ENCODE measurements around the gene WDR13. TPM values are rescaled to one million over a fixed set of nuclear protein-coding genes. Genes with fewer than 3 reads are reported as not detected.

The WDR13 gene
- total RNA-seq, 2 experiments from 2014 or later: 45.8 to 54.8 TPM

DNA sequence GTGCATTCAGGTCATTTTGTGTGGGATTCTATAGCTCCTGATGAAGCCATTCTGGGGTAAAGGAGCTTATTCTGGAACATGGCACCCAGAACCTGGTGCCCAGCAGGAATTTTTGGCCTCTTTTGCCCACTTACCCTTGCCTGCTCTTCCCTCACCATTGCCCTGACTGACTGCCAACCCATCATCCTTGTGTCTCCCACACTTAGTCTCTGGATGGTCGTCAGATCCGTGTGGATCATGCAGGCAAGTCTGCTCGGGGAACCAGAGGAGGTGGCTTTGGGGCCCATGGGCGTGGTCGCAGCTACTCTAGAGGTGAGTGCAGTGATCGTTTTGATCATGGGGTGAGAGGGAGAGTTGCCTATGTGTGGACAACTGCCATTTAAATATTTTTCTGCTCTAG lies 21.2 kb upstream of the WDR13 start:
- peak overlapping the region; percentile 92 for H3K4me3 Mint-ChIP-seq
- peaks cover 21% of the 10 kb centered on the region for H3K4me1 Mint-ChIP-seq (ENCODE audit: low read depth)
- peak overlapping the region; percentile 56 for H3K27ac Mint-ChIP-seq
- intact Hi-C loops (cut with micrococcal nuclease): loop anchor here (10.0 kb wide), 2 partner anchors 109 to 699 kb away; partner anchors contain the start of gene WAS
- ChIA-PET POLR2A (no interaction called here), CTCF (no interaction called here)
- no peak for DNase-seq
- no peaks in the 10 kb centered on the region for H3K27me3 Mint-ChIP-seq
- H3K36me3 Mint-ChIP-seq: peaks cover 42% of the 10 kb centered on the region
- no peaks in the 10 kb centered on the region for H3K9me3 Mint-ChIP-seq

GRCh38 chrX:48578661-48579128 lies 18.6 kb upstream of the WDR13 start:
- H3K27ac Mint-ChIP-seq: peak overlapping the region; percentile 38
- peaks cover 42% of the 10 kb centered on the region for H3K36me3 Mint-ChIP-seq
- H3K4me1 Mint-ChIP-seq (ENCODE audit: low read depth): peaks cover 21% of the 10 kb centered on the region
- DNase-seq: no peak
- H3K4me3 Mint-ChIP-seq: no peak overlapping the region
- POLR2A ChIA-PET: interaction anchor here (0.7 to 1.5 kb wide), 3 partner anchors 57 to 333 kb away, joined by 3 read pairs; partner anchors contain the start of genes EBP and SLC35A2
- CTCF ChIA-PET: no interaction called here
- no peaks in the 10 kb centered on the region for H3K9me3 Mint-ChIP-seq
- intact Hi-C loops (cut with micrococcal nuclease): loop anchor here (10.0 kb wide), 2 partner anchors 106 to 696 kb away; partner anchors contain the start of gene WAS
- H3K27me3 Mint-ChIP-seq: no peaks in the 10 kb centered on the region

DNA sequence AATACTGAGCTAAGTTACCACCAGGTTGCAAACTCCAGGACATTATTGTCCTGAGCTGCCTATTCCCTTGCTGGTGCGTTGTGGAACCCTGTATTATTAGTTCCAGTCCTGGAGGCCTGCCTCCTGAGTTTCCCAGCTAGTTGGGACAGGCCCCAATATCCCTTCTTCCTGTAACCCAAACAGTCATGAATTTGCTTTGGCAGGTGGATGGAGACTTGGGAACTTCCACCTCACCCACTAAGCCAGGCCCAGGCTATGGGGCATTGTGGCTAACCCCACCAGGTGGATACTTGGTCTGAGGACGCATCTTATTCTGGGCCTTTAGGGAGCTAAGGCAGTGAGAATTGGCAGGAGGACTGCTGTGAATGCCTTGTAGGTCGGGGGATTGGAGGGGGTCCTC lies 18.0 kb upstream of the WDR13 start:
- H3K27me3 Mint-ChIP-seq: no peaks in the 10 kb centered on the region
- no peak overlapping the region for H3K4me3 Mint-ChIP-seq
- CTCF ChIA-PET: no interaction called here
- POLR2A ChIA-PET: interaction anchor here (0.7 to 1.5 kb wide), 3 partner anchors 58 to 333 kb away, joined by 3 read pairs; partner anchors contain the start of genes EBP and SLC35A2
- intact Hi-C loops (cut with micrococcal nuclease): loop anchor here (10.0 kb wide), 2 partner anchors 106 to 696 kb away; partner anchors contain the start of gene WAS
- H3K9me3 Mint-ChIP-seq: no peaks in the 10 kb centered on the region
- peaks cover 42% of the 10 kb centered on the region for H3K36me3 Mint-ChIP-seq
- no peak for DNase-seq
- no peak overlapping the region for H3K27ac Mint-ChIP-seq
- peaks cover 21% of the 10 kb centered on the region for H3K4me1 Mint-ChIP-seq (ENCODE audit: low read depth)

DNA sequence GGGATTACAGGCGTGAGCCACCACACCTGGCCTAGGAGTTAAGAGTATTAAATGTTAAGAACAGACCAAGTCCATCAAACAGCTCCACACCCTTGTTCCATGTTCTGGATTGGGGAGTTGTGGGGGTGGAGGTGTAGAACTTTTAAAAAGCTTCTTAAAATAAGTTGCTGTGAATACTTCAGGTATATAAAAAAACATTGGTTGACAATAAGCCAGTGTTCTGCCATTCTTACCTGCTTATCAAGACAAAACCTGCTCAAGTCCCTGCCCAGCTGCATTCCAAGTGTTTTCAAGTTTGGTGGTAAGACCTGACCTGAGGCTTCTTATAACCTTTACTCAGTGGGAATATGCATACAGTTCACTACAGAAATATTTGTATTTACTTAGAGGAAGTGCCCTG lies 16.6 kb upstream of the WDR13 start:
- ChIA-PET POLR2A (no interaction called here), CTCF (no interaction called here)
- Mint-ChIP-seq H3K4me1 (ENCODE audit: low read depth) (peaks cover 19% of the 10 kb centered on the region), H3K4me3 (no peak overlapping the region), H3K27ac (no peak overlapping the region), H3K36me3 (peaks cover 31% of the 10 kb centered on the region), H3K9me3 (no peaks in the 10 kb centered on the region), H3K27me3 (no peaks in the 10 kb centered on the region)
- intact Hi-C loops (cut with micrococcal nuclease): no loop called here
- no peak for DNase-seq

GRCh38 chrX:48584698-48585097 lies 12.6 kb upstream of the WDR13 start:
- Mint-ChIP-seq H3K9me3 (no peaks in the 10 kb centered on the region), H3K27ac (no peak overlapping the region), H3K36me3 (peaks cover 1% of the 10 kb centered on the region), H3K27me3 (no peaks in the 10 kb centered on the region), H3K4me1 (ENCODE audit: low read depth) (peaks cover 3% of the 10 kb centered on the region), H3K4me3 (no peak overlapping the region)
- intact Hi-C loops (cut with micrococcal nuclease): no loop called here
- ChIA-PET POLR2A (no interaction called here), CTCF (no interaction called here)
- no peak for DNase-seq

DNA sequence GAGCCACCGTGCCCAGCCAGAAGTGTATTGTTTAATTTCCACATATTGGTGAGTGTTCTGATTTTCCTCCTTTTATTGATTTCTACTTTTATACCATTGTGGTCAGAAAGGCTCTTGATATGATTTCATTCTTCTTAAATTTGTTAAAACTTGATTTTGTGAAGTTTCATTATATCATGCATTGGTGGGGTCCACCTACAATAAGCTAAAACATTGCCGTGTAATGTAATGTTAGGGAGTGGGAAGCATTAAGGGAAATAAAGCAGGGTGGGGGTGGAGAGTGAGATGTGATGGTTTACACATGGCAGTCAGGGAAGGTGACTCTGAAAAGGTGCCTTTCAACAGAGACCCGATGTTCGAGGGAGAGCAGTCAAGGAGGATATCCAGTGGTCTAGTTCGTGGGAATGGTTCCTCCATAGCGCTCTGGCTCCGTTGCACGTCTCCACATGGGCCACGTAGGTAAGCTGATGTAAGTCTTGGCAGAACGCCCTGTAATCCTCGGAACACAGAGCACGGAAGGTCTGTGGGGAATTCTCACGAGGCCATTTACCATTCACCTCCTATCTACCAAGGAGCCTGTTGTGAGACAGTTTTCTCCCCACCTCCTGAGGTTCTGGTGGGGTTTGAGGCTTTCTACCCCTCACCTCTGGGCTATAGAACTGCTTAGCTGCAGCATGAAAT lies 7.7 kb upstream of the WDR13 start:
- intact Hi-C loops (cut with micrococcal nuclease): no loop called here
- Mint-ChIP-seq H3K27me3 (no peaks in the 10 kb centered on the region), H3K27ac (no peak overlapping the region), H3K36me3 (no peaks in the 10 kb centered on the region), H3K4me1 (ENCODE audit: low read depth) (no peaks in the 10 kb centered on the region), H3K4me3 (no peak overlapping the region), H3K9me3 (no peaks in the 10 kb centered on the region)
- CTCF ChIA-PET: no interaction called here
- POLR2A ChIA-PET: no interaction called here
- no peak for DNase-seq

DNA sequence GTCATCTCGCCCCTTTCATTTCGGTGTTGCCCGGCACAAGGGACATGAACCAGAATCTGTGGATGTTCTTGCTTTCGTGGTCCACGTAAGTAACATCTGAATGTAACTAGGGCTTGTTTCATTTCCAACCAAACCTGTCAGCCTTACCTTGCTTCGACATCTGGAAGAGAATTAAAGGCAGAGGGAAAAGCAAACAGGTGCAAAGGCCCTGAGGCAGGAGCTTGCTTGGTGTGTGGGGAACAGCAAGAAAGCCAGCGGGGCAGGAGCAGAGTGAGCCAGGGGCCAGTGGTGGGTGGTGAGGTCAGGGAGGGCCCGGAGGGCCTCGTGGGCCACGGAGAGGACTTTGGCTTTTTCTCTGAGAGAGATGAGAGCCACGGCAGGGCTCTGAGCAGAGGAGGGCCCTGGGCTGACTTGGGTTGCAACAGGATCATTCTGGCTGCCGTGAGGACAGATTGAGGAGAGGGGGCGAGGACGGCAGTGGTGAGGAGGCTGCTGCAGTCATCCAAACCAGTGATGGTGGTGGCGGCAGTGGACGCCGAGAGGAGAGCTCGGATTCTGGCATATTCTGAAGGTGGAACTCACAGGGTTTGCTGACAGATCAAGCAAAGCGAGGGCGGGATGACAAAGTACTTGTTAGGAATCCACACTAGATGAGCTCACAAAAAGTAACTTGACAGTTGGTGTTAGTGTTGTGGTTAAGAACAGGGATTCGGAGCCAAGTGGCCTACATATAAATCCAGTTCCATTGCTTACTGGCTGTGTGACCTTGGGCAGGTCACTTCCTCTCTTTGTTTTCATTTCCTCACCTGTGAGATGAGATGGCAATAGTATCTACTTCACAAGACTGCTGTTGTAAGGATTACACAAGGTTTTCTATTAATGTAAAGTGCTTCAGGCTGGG lies 6.8 kb upstream of the WDR13 start:
- Mint-ChIP-seq H3K27ac (no peak overlapping the region), H3K4me3 (no peak overlapping the region), H3K27me3 (no peaks in the 10 kb centered on the region), H3K4me1 (ENCODE audit: low read depth) (no peaks in the 10 kb centered on the region), H3K36me3 (no peaks in the 10 kb centered on the region), H3K9me3 (no peaks in the 10 kb centered on the region)
- POLR2A ChIA-PET: no interaction called here
- CTCF ChIA-PET: no interaction called here
- intact Hi-C loops (cut with micrococcal nuclease): no loop called here
- no peak for DNase-seq

DNA sequence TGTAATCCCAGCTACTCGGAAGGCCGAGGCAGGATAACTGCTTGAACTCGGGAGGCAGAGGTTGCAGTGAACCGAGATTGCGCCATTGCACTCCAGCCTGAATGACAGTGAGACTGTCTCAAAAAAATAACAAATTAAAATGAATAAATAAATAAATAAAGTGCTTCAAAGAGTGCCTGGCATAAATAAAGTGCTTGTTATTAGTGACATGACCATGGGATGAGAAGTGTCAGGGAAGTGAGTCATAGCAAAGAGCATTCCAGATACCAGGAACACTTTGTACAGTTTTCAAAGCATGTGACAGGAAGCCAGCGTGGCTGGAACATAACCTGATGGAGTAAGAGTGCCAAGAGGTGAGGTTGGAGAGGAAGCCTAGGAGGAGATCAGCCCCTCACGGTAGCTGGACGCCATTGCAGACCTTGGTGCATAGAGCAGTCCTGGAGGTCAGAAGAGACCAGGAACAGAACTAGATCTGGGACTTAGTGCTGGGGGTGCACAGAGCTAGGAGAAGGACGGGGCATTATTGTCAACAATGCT lies 6.0 kb upstream of the WDR13 start:
- no peaks in the 10 kb centered on the region for H3K27me3 Mint-ChIP-seq
- ChIA-PET POLR2A (no interaction called here), CTCF (no interaction called here)
- H3K27ac Mint-ChIP-seq: no peak overlapping the region
- intact Hi-C loops (cut with micrococcal nuclease): no loop called here
- H3K36me3 Mint-ChIP-seq: no peaks in the 10 kb centered on the region
- DNase-seq: no peak
- H3K9me3 Mint-ChIP-seq: no peaks in the 10 kb centered on the region
- no peaks in the 10 kb centered on the region for H3K4me1 Mint-ChIP-seq (ENCODE audit: low read depth)
- no peak overlapping the region for H3K4me3 Mint-ChIP-seq

- intact Hi-C loops (cut with micrococcal nuclease): no loop called here
- no peaks in the 10 kb centered on the region for H3K36me3 Mint-ChIP-seq
- DNase-seq: no peak
- CTCF ChIA-PET: no interaction called here
- H3K4me1 Mint-ChIP-seq (ENCODE audit: low read depth): peaks cover 2% of the 10 kb centered on the region
- no peaks in the 10 kb centered on the region for H3K9me3 Mint-ChIP-seq
- H3K27ac Mint-ChIP-seq: no peak overlapping the region
- no peak overlapping the region for H3K4me3 Mint-ChIP-seq
- no peaks in the 10 kb centered on the region for H3K27me3 Mint-ChIP-seq
- POLR2A ChIA-PET: no interaction called here
Observed at GRCh38 chrX:48592971-48593370, 4.3 kb upstream of the WDR13 start.

DNA sequence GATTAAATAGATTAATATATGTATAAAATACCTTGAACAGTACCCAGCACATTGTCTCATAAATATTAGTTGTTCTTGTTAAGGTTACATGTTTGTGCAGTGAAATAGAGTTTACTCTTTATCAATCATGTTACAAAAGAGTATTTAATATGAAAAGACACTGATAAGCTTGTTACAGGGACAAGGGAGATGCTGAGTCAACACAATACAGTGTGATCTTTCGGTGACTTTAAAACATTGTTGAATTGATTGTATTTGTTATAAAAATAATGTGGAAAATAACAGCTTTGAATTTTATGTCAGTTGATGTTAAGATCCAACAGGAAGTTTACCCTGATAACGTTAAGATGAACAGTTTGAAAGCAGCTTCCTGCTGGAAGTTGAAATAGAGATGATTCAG lies 1.4 kb upstream of the WDR13 start:
- POLR2A ChIA-PET: no interaction called here
- intact Hi-C loops (cut with micrococcal nuclease): loop anchor here (5.0 kb wide), 1 partner anchor 141 kb away; no protein-coding TSS in a partner anchor
- no peaks in the 10 kb centered on the region for H3K36me3 Mint-ChIP-seq
- H3K4me3 Mint-ChIP-seq: no peak overlapping the region
- DNase-seq: no peak
- H3K27ac Mint-ChIP-seq: no peak overlapping the region
- CTCF ChIA-PET: interaction anchor here (0.7 to 1.0 kb wide), 2 partner anchors 18 to 21 kb away, joined by 3 read pairs; no protein-coding TSS in a partner anchor
- no peaks in the 10 kb centered on the region for H3K27me3 Mint-ChIP-seq
- peaks cover 8% of the 10 kb centered on the region for H3K4me1 Mint-ChIP-seq (ENCODE audit: low read depth)
- no peaks in the 10 kb centered on the region for H3K9me3 Mint-ChIP-seq

DNA sequence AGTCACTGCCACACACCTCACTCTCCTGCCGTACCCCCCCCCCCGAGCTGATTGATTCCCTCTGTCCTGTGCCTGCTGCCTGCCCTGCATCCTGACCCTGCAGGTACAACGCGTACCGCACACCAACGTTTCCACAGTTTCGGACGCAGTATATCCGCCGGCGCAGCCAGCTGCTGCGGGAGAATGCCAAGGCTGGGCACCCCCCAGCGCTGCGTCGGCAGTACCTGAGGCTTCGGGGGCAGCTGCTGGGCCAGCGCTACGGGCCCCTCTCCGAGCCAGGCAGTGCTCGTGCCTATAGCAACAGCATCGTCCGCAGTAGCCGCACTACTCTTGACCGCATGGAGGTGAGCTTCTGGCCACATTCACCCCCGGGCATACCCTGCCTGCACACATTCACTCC lies 1.3 kb downstream of the WDR13 start:
- H3K36me3 Mint-ChIP-seq: peaks cover 4% of the 10 kb centered on the region
- POLR2A ChIA-PET: interaction anchor here (0.5 to 0.6 kb wide), 2 partner anchors 321 to 544 kb away, joined by 3 to 4 read pairs; no protein-coding TSS in a partner anchor
- DNase-seq: no peak
- intact Hi-C loops (cut with micrococcal nuclease): loop anchor here (1.0 to 5.0 kb wide), 2 partner anchors 77 to 139 kb away; partner anchors contain the start of gene EBP
- H3K27me3 Mint-ChIP-seq: no peaks in the 10 kb centered on the region
- no peaks in the 10 kb centered on the region for H3K9me3 Mint-ChIP-seq
- CTCF ChIA-PET: no interaction called here
- peak overlapping the region; percentile 99 for H3K27ac Mint-ChIP-seq
- peaks cover 8% of the 10 kb centered on the region for H3K4me1 Mint-ChIP-seq (ENCODE audit: low read depth)
- H3K4me3 Mint-ChIP-seq: peak overlapping the region; percentile 96

- ChIA-PET CTCF (no interaction called here), POLR2A (no interaction called here)
- DNase-seq: no peak
- H3K4me1 Mint-ChIP-seq (ENCODE audit: low read depth): peaks cover 8% of the 10 kb centered on the region
- H3K9me3 Mint-ChIP-seq: no peaks in the 10 kb centered on the region
- no peaks in the 10 kb centered on the region for H3K27me3 Mint-ChIP-seq
- H3K36me3 Mint-ChIP-seq: peaks cover 5% of the 10 kb centered on the region
- no peak overlapping the region for H3K27ac Mint-ChIP-seq
- no peak overlapping the region for H3K4me3 Mint-ChIP-seq
- intact Hi-C loops (cut with micrococcal nuclease): loop anchor here (5.0 kb wide), 1 partner anchor 138 kb away; no protein-coding TSS in a partner anchor
Observed at GRCh38 chrX:48599341-48599740, 2.0 kb downstream of the WDR13 start.

All from activated CD4-positive, alpha-beta memory T cell treated with anti-CD3 and anti-CD28 coated beads for 36 hours (primary cell).